B cell (primary cell): ENCODE results near the gene PTPRE. TPM values are rescaled to one million over a fixed set of nuclear protein-coding genes. Genes with fewer than 3 reads are reported as not detected.
"Not testable (repeated sequence)": the region's sequence is repeated elsewhere in the genome, so short reads cannot be mapped to it uniquely, and the experiment has no call there.

Experiments
- ATAC-seq: fragments of 200-7000 bp; cut with Tn5 transposase; one replicate; pipeline ENCODE4 v1.10.0; 2021; ENCODE audit warnings: low read depth, mild to moderate bottlenecking, moderate number of reproducible peaks, moderate library complexity
- CTCF ChIA-PET: fragments of 350-600 bp; sonication (Branson Sonifier 250); formaldehyde crosslinking; loops from one replicate; lab custom pipeline; 2021; ENCODE audit warnings: antibody characterized with exemption, inconsistent platforms; lab: Charles Lee
- POLR2A ChIA-PET: fragments of 350-600 bp; sonication (Branson Sonifier 250); formaldehyde crosslinking; loops from one replicate; lab custom pipeline; 2021; ENCODE audit warnings: antibody characterized with exemption; lab: Charles Lee
- DNase-seq: peaks from one replicate; pipeline ENCODE4 v3.0.0; 2013
- H2AFZ ChIP-seq: 2 replicates; pipeline ENCODE4 v1.6.1; 2012; ENCODE audit warnings: mild to moderate bottlenecking, low read depth, low read length; ENCODE audit not compliant: insufficient read depth, poor library complexity, severe bottlenecking
- H3K27ac ChIP-seq, 2 donors: 1 replicate in 1 of 2; 2 replicates in 1 of 2; pipeline ENCODE4 v1.5.1; 2012 to 2013; ENCODE audit warnings: low read length in 2 of 2, mild to moderate bottlenecking in 2 of 2, moderate library complexity in 1 of 2
- H3K27me3 ChIP-seq, 4 experiments: fragments of 200-600 bp in 1 of 4; sonication (generic) in 1 of 4; replicated peaks in 1 of 4; 1 replicate in 2 of 4; 2 replicates in 2 of 4; pipeline versions ENCODE4 v1.6.1 to v1.7.0; 2013 to 2016; ENCODE audit warnings: low read length in 3 of 4, mild to moderate bottlenecking in 2 of 4, mixed read lengths in 1 of 4, moderate library complexity in 1 of 4; ENCODE audit not compliant: insufficient read depth in 4 of 4, control insufficient read depth in 3 of 4; ENCODE audit errors: control extremely low read depth in 1 of 4
- H3K36me3 ChIP-seq, 2 experiments: replicated peaks in 1 of 2; 1 replicate in 1 of 2; 2 replicates in 1 of 2; pipeline versions ENCODE4 v1.6.1 to v1.7.1; 2013; ENCODE audit warnings: low read length in 1 of 2; ENCODE audit not compliant: insufficient read depth in 2 of 2, control insufficient read depth in 1 of 2; ENCODE audit errors: control extremely low read depth in 1 of 2, extremely low read depth in 1 of 2
- H3K4me1 ChIP-seq, 2 donors: fragments of 200-600 bp in 1 of 2; sonication (generic) in 1 of 2; 1 replicate in 1 of 2; 2 replicates in 1 of 2; pipeline versions ENCODE4 v1.5.1 to v1.6.1; 2013 to 2017; ENCODE audit warnings: low read length in 2 of 2; ENCODE audit not compliant: control insufficient read depth in 2 of 2, insufficient read depth in 2 of 2
- H3K4me2 ChIP-seq: replicated peaks from 2 replicates; pipeline ENCODE3; 2012; ENCODE audit warnings: mild to moderate bottlenecking, low read depth, low read length; ENCODE audit not compliant: poor library complexity, severe bottlenecking
- H3K4me3 ChIP-seq, 5 experiments: fragments of 200-600 bp in 1 of 5; sonication (generic) in 1 of 5; 1 replicate in 3 of 5; 2 replicates in 2 of 5; pipeline versions ENCODE4 v1.5.1 to v1.7.0; 2011 to 2016; ENCODE audit warnings: low read length in 4 of 5, mild to moderate bottlenecking in 4 of 5, low read depth in 2 of 5, control low read depth in 1 of 5, moderate library complexity in 1 of 5; ENCODE audit not compliant: insufficient read depth in 1 of 5; ENCODE audit errors: control extremely low read depth in 1 of 5, extremely low read depth in 1 of 5
- H3K79me2 ChIP-seq: fragments of 200-600 bp; sonication (generic); one replicate; pipeline ENCODE4 v1.6.0; 2016; ENCODE audit warnings: low read length; ENCODE audit not compliant: control insufficient read depth, insufficient read depth
- H3K9ac ChIP-seq: fragments of 200-600 bp; sonication (generic); 2 replicates; pipeline ENCODE4 v1.6.1; 2017; ENCODE audit warnings: mild to moderate bottlenecking, low read length, moderate library complexity
- H3K9me3 ChIP-seq, 3 donors: one replicate each; pipeline versions ENCODE4 v1.6.1 to v1.7.1; 2013; ENCODE audit warnings: low read length in 2 of 3; ENCODE audit not compliant: control insufficient read depth in 2 of 3, insufficient read depth in 1 of 3; ENCODE audit errors: control extremely low read depth in 1 of 3
- H4K20me1 ChIP-seq: 2 replicates; pipeline ENCODE4 v1.6.0; 2012; ENCODE audit warnings: mild to moderate bottlenecking, low read length; ENCODE audit not compliant: insufficient read depth, control insufficient read depth, poor library complexity, severe bottlenecking
- H3K27ac Mint-ChIP-seq: one replicate; pipeline ENCODE4 v1.8.0; 2021; ENCODE audit warnings: mixed read lengths
- H3K27me3 Mint-ChIP-seq: one replicate; pipeline ENCODE4 v1.8.0; 2021; ENCODE audit warnings: mixed read lengths
- H3K4me1 Mint-ChIP-seq: one replicate; pipeline ENCODE4 v1.8.0; 2021; ENCODE audit warnings: mixed read lengths
- H3K4me3 Mint-ChIP-seq: one replicate; pipeline ENCODE4 v1.8.0; 2021; ENCODE audit warnings: mixed read lengths
- H3K9me3 Mint-ChIP-seq: one replicate; pipeline ENCODE4 v1.8.0; 2022; ENCODE audit warnings: mixed read lengths; ENCODE audit not compliant: insufficient read depth
- CTCF ChIP-seq: fragments of 200-600 bp; IDR thresholded peaks from one replicate; pipeline ENCODE4 v1.8.0; 2022; ENCODE audit warnings: antibody characterized with exemption, mild to moderate bottlenecking
- EZH2 ChIP-seq: IDR thresholded peaks from 2 replicates; pipeline ENCODE4 v1.6.1; 2012; ENCODE audit warnings: borderline replicate concordance, low read depth, mild to moderate bottlenecking, moderate library complexity, low read length; ENCODE audit not compliant: insufficient read depth, poor library complexity, severe bottlenecking
- WGBS: methylation state at CpG from one replicate; pipeline ENCODE4 v1.1.5; 2013; ENCODE audit warnings: missing lambda C conversion rate; ENCODE audit not compliant: insufficient coverage; 5-methylcytosine and 5-hydroxymethylcytosine counted together
- intact Hi-C: fragments of 100-400 bp; cut with micrococcal nuclease; formaldehyde crosslinking; loops from one replicate; pipeline ENCODE4 v1.10.0; 2022
- polyA plus RNA-seq: library from polyadenylated mRNA; depleted of rRNA; stranded (reverse); fragments of >200 nt; gene quantifications from 2 replicates; pipeline ENCODE4 v1.2.3, GENCODE V29; 2012
- total RNA-seq, 2 donors: library from RNA; stranded (reverse); fragments of 120-200 nt in 1 of 2; gene quantifications; 1 replicate in 1 of 2; 2 replicates in 1 of 2; pipeline versions ENCODE4 v1.2.3 to v1.2.4, GENCODE V29; 2013 to 2022

The PTPRE gene
- total and polyA plus RNA-seq, 2 donors (not counting 1 experiment from before 2014, with no cell fraction given) = 6.6 to 32.7 TPM

- DNase-seq = no peak
- Histone ChIP-seq H3K4me3 (no peak overlapping the region), H3K9ac (no peak overlapping the region), H3K36me3 (no peaks in the 10 kb centered on the region), H3K79me2 (no peaks in the 10 kb centered on the region), H2AFZ (no peak overlapping the region), H3K4me1 (no peaks in the 10 kb centered on the region), H3K27me3 (no peaks in the 10 kb centered on the region), H3K27ac (no peak overlapping the region), H4K20me1 (no peaks in the 10 kb centered on the region), H3K9me3 (no peaks in the 10 kb centered on the region), H3K4me2 (no peak overlapping the region)
- no peaks in the 10 kb centered on the region for H3K9me3 Mint-ChIP-seq
- CTCF ChIA-PET = no interaction called here
- no peak overlapping the region for H3K27ac Mint-ChIP-seq
- H3K27me3 Mint-ChIP-seq = no peaks in the 10 kb centered on the region
- TF ChIP-seq CTCF (no peak), EZH2 (no peak)
- POLR2A ChIA-PET = no interaction called here
- 96% methylated on average over 14 of the region's 17 CpGs for WGBS
- peaks cover 12% of the 10 kb centered on the region for H3K4me1 Mint-ChIP-seq
- no peak overlapping the region for H3K4me3 Mint-ChIP-seq
- no peak for ATAC-seq
- intact Hi-C loops = no loop called here
These were observed 184.8 kb downstream of the PTPRE start for GRCh38 chr10:128091636-128092210.

DNA sequence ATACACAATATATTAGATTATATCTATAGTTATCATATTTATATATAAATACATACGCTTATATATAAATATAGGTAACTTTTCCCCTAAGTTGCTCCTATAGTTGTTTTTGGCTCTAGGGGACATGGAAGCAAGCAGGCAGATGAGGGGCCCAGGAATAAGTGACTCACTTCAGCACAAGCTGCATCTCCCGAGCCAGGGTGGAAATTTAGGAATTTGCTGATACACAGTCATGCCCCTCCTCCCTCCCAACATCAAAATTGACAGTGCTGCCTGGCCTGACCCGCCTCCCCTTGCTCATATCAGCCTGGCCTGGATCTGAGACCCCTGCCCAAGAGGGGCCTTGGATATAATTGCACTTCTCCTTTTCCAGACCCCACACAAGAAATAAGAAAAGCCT is 185.6 kb downstream of the PTPRE start:
- Histone ChIP-seq H3K9ac (no peak overlapping the region), H3K79me2 (no peaks in the 10 kb centered on the region), H3K36me3 (peaks cover 0 to 2% of the 10 kb centered on the region in 2 experiments), H4K20me1 (no peaks in the 10 kb centered on the region), H3K27me3 (no peaks in the 10 kb centered on the region), H3K4me2 (no peak overlapping the region), H3K27ac (no peak overlapping the region), H3K4me3 (no peak overlapping the region), H3K9me3 (no peaks in the 10 kb centered on the region), H2AFZ (no peak overlapping the region), H3K4me1 (no peaks in the 10 kb centered on the region)
- intact Hi-C loops = no loop called here
- ChIA-PET POLR2A (no interaction called here), CTCF (no interaction called here)
- H3K27me3 Mint-ChIP-seq = no peaks in the 10 kb centered on the region
- no peaks in the 10 kb centered on the region for H3K9me3 Mint-ChIP-seq
- no peak for ATAC-seq
- 93% methylated on average over 2 of the region's 3 CpGs for WGBS
- H3K4me1 Mint-ChIP-seq = peaks cover 12% of the 10 kb centered on the region
- no peak for TF ChIP-seq CTCF
- no peak for TF ChIP-seq EZH2
- H3K27ac Mint-ChIP-seq = no peak overlapping the region
- H3K4me3 Mint-ChIP-seq = no peak overlapping the region
- DNase-seq = no peak

- H4K20me1 ChIP-seq, H3K4me3 Mint-ChIP-seq, H3K27me3 ChIP-seq, H3K9me3 ChIP-seq, H3K9me3 Mint-ChIP-seq, H3K4me3 ChIP-seq, intact Hi-C loops, H3K36me3 ChIP-seq, H3K79me2 ChIP-seq, H3K4me2 ChIP-seq, H3K27me3 Mint-ChIP-seq, H3K27ac Mint-ChIP-seq, H3K4me1 ChIP-seq, ATAC-seq, DNase-seq, H3K27ac ChIP-seq, POLR2A ChIA-PET, CTCF ChIA-PET, H3K9ac ChIP-seq: not testable (repeated sequence)
- no CpG with 5 or more reads among the region's 4 CpGs for WGBS
- H3K4me1 Mint-ChIP-seq = peaks cover 12% of the 10 kb centered on the region
- peak overlapping the region; percentile 24 for H2AFZ ChIP-seq
These were observed 187.7 kb downstream of the PTPRE start for GRCh38 chr10:128094596-128094995.
